ENCODE results near the gene CCDC40.

GRCh38 chr17:80109066-80109660 lies 72.7 kb downstream of the CCDC40 start:
- no peak for TF ChIP-seq CTCF (IDR thresholded peaks at IDR 0.05)
- TF ChIP-seq EZH2 (IDR thresholded peaks at IDR 0.05; ENCODE audit: borderline replicate concordance, insufficient read depth, low read depth, low read length, poor library complexity, severe bottlenecking): no peak

Data from B cell (primary cell).